Loucy (cell line): ENCODE measurements around the gene SKP2.

ENCODE experiments used
- H2AFZ ChIP-seq: fragments of 200-600 bp; sonication (generic); 2 replicates; pipeline ENCODE4 v1.6.0; 2016; ENCODE audit warnings: antibody characterized with exemption, mild to moderate bottlenecking, low read length, moderate library complexity
- H3F3A ChIP-seq: fragments of 200-600 bp; 2 replicates; pipeline ENCODE4 v1.6.0; 2016; ENCODE audit warnings: antibody characterized with exemption, low read depth, mild to moderate bottlenecking
- H3K27me3 ChIP-seq: fragments of 200-600 bp; sonication (generic); 2 replicates; pipeline ENCODE4 v1.6.1; 2014; ENCODE audit warnings: low read length, mild to moderate bottlenecking; ENCODE audit not compliant: insufficient read depth, poor library complexity, severe bottlenecking
- H3K36me3 ChIP-seq: fragments of 200-600 bp; sonication (generic); 2 replicates; pipeline ENCODE4 v1.6.1; 2016; ENCODE audit warnings: low read length; ENCODE audit not compliant: insufficient read depth
- H3K4me1 ChIP-seq: fragments of 200-600 bp; sonication (generic); 2 replicates; pipeline ENCODE4 v1.5.1; 2014; ENCODE audit warnings: low read length, mild to moderate bottlenecking; ENCODE audit not compliant: insufficient read depth, poor library complexity, severe bottlenecking
- H3K4me2 ChIP-seq: fragments of 200-600 bp; sonication (generic); 2 replicates; pipeline ENCODE4 v1.6.0; 2014; ENCODE audit warnings: antibody characterized with exemption, low read length, low read depth, mild to moderate bottlenecking; ENCODE audit not compliant: poor library complexity, severe bottlenecking
- H3K4me3 ChIP-seq: fragments of 200-600 bp; sonication (generic); 2 replicates; pipeline ENCODE4 v1.5.1; 2014; ENCODE audit warnings: low read length, mild to moderate bottlenecking, mixed read lengths; ENCODE audit not compliant: poor library complexity, severe bottlenecking
- H3K79me2 ChIP-seq: fragments of 200-600 bp; sonication (generic); 2 replicates; pipeline ENCODE4 v1.6.1; 2014; ENCODE audit warnings: low read length; ENCODE audit not compliant: insufficient read depth
- H3K9ac ChIP-seq: fragments of 200-600 bp; sonication (generic); 2 replicates; pipeline ENCODE4 v1.6.0; 2014; ENCODE audit warnings: mild to moderate bottlenecking, low read depth, low read length, moderate library complexity; ENCODE audit not compliant: poor library complexity, severe bottlenecking
- H3K9me2 ChIP-seq: fragments of 200-600 bp; sonication (generic); replicated peaks from 2 replicates; pipeline ENCODE4 v1.6.1; 2016; ENCODE audit warnings: low read depth, low read length, mixed read lengths
- H3K9me3 ChIP-seq: fragments of 200-600 bp; sonication (generic); 2 replicates; pipeline ENCODE4 v1.6.1; 2014; ENCODE audit warnings: mild to moderate bottlenecking, antibody characterized with exemption, low read length, low read depth; ENCODE audit not compliant: insufficient read depth
- H4K20me1 ChIP-seq: fragments of 200-600 bp; sonication (generic); 2 replicates; pipeline ENCODE4 v1.6.0; 2014; ENCODE audit warnings: antibody characterized with exemption, low read length, mild to moderate bottlenecking; ENCODE audit not compliant: insufficient read depth, poor library complexity, severe bottlenecking
- EZH2phosphoT487 ChIP-seq: fragments of 200-600 bp; IDR thresholded peaks from 2 replicates; pipeline ENCODE4 v1.6.1; 2018; ENCODE audit warnings: antibody characterized with exemption, mild to moderate bottlenecking, moderate library complexity, borderline replicate concordance
- TF ChIP-seq, protein P1 (sequence below): fragments of 200-600 bp; sonication (generic); conservative IDR thresholded peaks from 2 replicates; pipeline ENCODE4 v1.5.1; 2014; ENCODE audit warnings: mild to moderate bottlenecking, antibody characterized with exemption, low read length

SKP2 gene

GRCh38 chr5:36200513-36200912 lies 48.6 kb downstream of the SKP2 start:
- no peak overlapping the region for H3K4me2 ChIP-seq
- peaks cover 66% of the 10 kb centered on the region for H3K36me3 ChIP-seq
- TF ChIP-seq, protein P1, sequence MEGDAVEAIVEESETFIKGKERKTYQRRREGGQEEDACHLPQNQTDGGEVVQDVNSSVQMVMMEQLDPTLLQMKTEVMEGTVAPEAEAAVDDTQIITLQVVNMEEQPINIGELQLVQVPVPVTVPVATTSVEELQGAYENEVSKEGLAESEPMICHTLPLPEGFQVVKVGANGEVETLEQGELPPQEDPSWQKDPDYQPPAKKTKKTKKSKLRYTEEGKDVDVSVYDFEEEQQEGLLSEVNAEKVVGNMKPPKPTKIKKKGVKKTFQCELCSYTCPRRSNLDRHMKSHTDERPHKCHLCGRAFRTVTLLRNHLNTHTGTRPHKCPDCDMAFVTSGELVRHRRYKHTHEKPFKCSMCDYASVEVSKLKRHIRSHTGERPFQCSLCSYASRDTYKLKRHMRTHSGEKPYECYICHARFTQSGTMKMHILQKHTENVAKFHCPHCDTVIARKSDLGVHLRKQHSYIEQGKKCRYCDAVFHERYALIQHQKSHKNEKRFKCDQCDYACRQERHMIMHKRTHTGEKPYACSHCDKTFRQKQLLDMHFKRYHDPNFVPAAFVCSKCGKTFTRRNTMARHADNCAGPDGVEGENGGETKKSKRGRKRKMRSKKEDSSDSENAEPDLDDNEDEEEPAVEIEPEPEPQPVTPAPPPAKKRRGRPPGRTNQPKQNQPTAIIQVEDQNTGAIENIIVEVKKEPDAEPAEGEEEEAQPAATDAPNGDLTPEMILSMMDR: no peak
- TF ChIP-seq EZH2phosphoT487: no peak
- no peak overlapping the region for H3K4me3 ChIP-seq
- H3K9me3 ChIP-seq: no peaks in the 10 kb centered on the region
- no peaks in the 10 kb centered on the region for H3K9me2 ChIP-seq
- H3K79me2 ChIP-seq: no peaks in the 10 kb centered on the region
- H4K20me1 ChIP-seq: no peaks in the 10 kb centered on the region
- no peaks in the 10 kb centered on the region for H3F3A ChIP-seq
- H3K4me1 ChIP-seq: no peaks in the 10 kb centered on the region
- no peaks in the 10 kb centered on the region for H3K27me3 ChIP-seq
- H3K9ac ChIP-seq: no peak overlapping the region
- no peak overlapping the region for H2AFZ ChIP-seq

DNA sequence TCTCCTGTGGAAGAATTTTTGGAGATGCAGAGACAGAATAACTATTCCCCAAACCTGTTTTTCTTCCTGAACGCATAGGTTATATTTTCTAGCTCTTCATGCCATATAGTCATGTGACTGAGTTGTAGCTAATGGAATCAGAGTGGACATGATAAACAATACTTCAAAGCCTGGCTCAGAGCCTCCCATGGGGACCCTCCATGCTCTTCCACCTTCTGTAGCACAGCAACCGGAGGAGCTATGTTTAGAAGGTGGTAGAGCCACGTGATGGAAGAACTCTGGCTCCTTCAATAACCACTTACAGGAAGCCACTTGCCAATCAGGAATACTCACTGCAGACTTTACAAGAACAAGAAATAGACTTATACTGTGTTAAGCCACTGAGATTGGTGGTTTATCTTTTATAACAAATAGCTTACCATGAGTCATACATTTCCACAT lies 50.6 kb downstream of the SKP2 start:
- TF ChIP-seq EZH2phosphoT487: no peak
- TF ChIP-seq, protein P1: no peak
- Histone ChIP-seq H3K79me2 (no peaks in the 10 kb centered on the region), H3K9me2 (no peaks in the 10 kb centered on the region), H3K36me3 (peaks cover 57% of the 10 kb centered on the region), H3K27me3 (no peaks in the 10 kb centered on the region), H3K9ac (no peak overlapping the region), H3K4me3 (no peak overlapping the region), H3K4me1 (no peaks in the 10 kb centered on the region), H2AFZ (no peak overlapping the region), H3F3A (no peaks in the 10 kb centered on the region), H4K20me1 (no peaks in the 10 kb centered on the region), H3K9me3 (no peaks in the 10 kb centered on the region), H3K4me2 (no peak overlapping the region)

GRCh38 chr5:36205329-36205728 lies 53.4 kb downstream of the SKP2 start:
- Histone ChIP-seq H3K79me2 (no peaks in the 10 kb centered on the region), H3F3A (no peaks in the 10 kb centered on the region), H4K20me1 (no peaks in the 10 kb centered on the region), H3K4me1 (no peaks in the 10 kb centered on the region), H3K4me2 (no peak overlapping the region), H3K4me3 (no peak overlapping the region), H3K9ac (no peak overlapping the region), H3K9me2 (no peaks in the 10 kb centered on the region), H2AFZ (no peak overlapping the region), H3K27me3 (no peaks in the 10 kb centered on the region), H3K9me3 (no peaks in the 10 kb centered on the region), H3K36me3 (peaks cover 41% of the 10 kb centered on the region)
- TF ChIP-seq, protein P1: no peak
- TF ChIP-seq EZH2phosphoT487: no peak
